C4-2B (cell line): ENCODE measurements around the gene PRIM2.
"Not testable (repeated sequence)": the region's sequence is repeated elsewhere in the genome, so short reads cannot be mapped to it uniquely, and the experiment has no call there.

Source experiments
- ZFX ChIP-seq: fragments of 450-650 bp; IDR thresholded peaks from 2 replicates; pipeline ENCODE4 v1.6.1; 2017
- TF ChIP-seq, protein P1 (sequence below): fragments of 450-650 bp; conservative IDR thresholded peaks from 2 replicates; pipeline ENCODE4 v1.5.1; 2017; ENCODE audit warnings: mild to moderate bottlenecking

DNA sequence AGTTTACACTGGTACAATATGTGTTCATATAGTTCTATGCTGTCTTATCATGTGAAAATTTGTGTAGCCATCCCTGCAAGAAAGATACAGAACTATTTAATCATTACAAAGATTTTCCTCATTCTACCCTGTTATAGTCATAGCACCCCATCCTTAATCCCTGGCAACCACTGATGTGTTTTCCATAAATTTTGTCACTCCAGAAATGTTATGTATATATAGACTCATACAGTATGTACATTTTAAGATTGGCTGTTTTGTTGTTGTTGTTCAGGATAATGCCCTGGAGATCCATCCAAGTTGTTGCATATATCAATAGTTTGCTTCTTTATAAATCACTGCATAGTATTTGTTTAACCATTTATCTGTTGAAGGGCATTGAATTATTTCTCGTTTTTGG lies 163.7 kb downstream of the PRIM2 start:
- TF ChIP-seq, protein P1, sequence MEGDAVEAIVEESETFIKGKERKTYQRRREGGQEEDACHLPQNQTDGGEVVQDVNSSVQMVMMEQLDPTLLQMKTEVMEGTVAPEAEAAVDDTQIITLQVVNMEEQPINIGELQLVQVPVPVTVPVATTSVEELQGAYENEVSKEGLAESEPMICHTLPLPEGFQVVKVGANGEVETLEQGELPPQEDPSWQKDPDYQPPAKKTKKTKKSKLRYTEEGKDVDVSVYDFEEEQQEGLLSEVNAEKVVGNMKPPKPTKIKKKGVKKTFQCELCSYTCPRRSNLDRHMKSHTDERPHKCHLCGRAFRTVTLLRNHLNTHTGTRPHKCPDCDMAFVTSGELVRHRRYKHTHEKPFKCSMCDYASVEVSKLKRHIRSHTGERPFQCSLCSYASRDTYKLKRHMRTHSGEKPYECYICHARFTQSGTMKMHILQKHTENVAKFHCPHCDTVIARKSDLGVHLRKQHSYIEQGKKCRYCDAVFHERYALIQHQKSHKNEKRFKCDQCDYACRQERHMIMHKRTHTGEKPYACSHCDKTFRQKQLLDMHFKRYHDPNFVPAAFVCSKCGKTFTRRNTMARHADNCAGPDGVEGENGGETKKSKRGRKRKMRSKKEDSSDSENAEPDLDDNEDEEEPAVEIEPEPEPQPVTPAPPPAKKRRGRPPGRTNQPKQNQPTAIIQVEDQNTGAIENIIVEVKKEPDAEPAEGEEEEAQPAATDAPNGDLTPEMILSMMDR: not testable (repeated sequence)
- not testable (repeated sequence) for TF ChIP-seq ZFX
